Measurements from ENCODE around the gene MITD1.
A peak's percentile ranks its signal among the peaks of the same experiment; 100 is the strongest.
"Not testable (repeated sequence)": the region's sequence is repeated elsewhere in the genome, so short reads cannot be mapped to it uniquely, and the experiment has no call there.

The MITD1 gene

DNA sequence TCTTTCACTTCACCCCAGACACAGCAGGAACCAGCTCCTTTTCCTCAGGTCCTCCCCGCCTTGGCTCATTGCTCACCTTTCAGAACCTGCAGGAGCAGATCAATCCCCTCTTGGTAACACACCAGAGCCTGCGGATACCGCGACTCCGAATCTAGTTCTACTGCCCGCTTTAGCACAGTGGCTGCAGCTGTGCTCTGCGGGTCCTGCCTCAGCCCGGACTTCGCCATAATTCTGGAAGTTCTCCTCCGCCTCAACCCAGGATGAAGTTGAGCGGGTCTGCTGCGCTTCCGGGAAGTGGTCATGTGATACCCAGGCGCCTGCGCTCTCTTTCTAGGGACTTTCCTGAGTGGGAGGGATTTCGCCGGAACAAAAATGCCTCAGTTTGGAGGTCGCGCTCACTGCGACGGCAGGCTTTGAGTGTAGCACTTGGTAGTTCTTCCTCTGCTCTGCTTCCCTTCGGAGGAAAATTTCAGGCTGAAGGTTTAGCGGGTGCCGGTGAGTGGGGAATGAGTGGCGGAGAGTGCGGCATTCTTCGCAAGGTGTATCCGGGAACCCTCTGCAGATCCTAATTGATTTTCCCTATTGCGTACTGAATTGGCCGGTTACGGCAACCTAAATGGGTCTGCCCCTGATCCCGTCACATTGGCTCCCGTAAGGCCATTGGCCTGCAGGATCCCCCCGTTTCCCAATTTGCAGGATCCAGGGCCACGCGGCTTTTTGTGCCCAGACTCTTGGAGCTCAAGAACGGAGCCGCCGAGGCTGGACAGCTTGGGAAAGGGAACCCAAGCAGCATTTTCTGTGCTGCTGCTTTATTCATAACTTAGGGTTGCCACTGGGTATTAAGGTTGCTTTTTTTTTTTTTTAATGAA, at the start of gene MITD1, which contains the start of gene MRPL30:
MITD1 (minus strand) TSS at position 304 of the 869 bp plus-strand sequence; CDS start at position 227, 77 bp downstream.
MRPL30 (plus strand) TSS at position 430 of the 869 bp plus-strand sequence. CDS start 5,020 bp downstream, outside the sequence.
- peak; percentile 74 to 96 (median 92) for DNase-seq

DNA sequence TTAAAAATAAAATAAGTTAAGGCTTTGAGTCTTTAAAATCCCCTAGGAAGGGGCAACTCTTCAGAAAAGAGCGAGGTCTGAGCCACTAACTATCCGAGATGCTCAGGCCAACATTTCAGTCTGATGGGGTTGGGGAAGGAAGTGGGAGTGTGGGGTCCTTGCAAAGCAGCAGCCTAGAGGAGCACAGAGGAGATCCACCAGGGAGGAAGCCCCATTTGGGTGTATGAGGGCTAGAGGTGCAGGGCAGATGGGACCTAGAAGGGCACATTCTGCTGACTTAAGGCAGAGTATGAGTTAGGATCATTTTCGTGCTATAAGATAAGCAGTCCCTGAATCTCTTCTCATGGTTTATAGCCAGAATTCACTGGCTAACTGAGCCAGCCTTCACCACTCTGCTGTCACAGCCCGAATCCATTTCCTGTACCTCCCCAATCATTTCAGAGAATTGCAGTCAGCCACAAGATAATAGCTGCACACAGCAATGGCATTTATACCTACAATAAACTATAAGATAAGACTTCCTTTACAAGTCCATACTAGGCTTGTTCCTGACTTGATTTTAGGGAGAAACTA, 37.2 kb upstream of the MITD1 start:
- DNase-seq: no peak

DNA sequence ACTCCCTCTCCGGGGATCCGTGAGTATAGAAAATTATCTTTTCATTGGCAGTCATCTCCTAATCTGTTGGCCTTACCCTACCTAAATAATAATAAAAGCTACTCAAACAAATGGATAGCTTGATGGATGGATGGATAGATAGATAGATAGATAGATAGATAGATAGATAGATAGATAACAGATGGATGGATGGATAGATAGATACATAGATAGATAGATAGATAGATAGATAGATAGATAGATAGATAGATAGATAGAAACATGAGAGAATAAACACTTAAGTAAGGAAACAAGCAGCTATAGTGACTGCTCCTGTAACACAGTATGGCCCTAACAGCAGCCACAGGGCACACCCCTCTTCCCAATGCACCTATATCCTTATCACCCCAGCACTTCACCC, 35.2 kb upstream of the MITD1 start:
- no peak for DNase-seq

DNA sequence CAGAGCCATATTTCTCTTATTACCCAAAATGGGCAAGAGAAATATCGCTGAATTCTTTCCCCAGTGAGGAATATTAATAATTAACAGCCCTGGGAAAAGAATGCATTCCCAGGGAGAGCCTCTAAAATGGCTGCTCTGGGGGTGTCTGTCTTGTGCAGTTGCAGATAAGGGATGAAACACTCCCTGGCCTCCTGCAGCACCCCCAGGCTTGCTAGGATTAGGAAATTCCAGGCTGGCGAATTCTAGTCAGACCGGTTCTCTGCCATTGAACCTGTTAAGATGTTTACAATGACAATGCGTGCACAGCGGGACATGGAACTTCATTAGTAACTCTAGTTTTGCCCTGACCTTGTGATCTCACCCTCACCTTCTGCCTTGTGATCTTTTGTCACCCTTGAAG, 24.6 kb upstream of the MITD1 start:
- DNase-seq: no peak

DNA sequence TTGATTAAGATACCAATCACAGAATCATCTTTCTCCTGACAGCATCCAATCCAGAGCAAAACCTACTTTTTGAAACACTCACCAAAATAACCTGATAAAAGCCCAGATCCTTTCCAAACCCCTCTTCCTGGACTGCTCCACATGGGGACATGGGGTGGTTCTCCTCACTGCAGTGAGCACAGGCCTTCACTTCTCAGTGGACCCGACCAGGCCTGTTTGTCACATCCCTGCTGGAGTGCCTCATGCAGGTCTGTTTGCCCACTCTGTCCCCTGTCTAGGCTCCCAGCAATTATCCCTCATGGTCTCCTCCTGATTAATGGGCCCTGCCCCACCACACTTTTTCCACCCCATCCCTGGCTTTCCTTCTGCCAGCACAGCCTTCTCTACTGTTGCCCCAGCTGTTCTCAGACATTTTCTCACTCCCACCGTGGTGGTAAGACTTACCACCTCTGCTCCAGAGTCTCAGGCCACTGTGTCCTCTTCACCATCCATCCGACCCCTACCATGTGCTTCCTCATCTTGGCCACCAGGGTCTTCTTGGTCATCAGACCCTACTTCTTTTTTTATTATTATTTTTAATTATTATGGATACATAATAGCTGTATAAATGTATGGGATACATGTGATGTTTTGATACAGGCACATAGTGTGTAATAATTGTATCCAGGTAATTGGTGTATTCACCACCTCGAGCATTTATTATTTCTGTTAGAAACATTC, 21.3 kb upstream of the MITD1 start:
- no peak for DNase-seq

DNA sequence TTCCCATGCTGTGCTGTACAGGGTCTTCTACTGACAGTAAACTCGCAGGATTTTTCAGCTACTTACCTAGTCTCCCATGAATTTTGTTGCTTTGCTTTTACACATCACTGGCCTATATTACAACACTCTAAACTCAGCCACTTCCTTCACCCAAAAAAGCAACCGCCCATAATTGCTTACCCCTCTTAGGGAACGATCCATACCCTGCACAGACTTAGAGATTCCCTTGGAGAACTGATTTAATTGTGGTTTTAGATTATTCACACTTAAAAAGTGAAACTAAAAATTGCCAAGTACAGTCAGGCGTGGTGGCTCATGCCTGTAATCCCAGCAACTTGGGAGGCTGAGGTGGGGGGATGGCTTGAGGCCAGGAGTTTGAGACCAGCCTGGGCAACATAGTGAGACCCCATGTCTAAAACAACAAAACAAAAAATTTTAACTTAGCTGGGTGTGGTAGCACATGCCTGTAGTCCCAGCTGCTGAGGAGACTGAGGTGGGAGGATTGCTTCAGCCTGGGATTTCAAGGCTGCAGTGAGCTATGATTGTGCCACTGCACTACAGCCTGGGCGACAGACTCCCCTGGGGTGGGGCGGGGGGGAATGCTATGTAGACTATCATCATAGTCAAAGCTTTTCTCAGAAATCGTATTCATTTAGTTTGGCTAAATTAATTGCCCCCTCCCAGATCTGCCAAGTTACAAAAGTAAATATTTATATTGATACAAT, 19.4 kb upstream of the MITD1 start:
- no peak for DNase-seq

DNA sequence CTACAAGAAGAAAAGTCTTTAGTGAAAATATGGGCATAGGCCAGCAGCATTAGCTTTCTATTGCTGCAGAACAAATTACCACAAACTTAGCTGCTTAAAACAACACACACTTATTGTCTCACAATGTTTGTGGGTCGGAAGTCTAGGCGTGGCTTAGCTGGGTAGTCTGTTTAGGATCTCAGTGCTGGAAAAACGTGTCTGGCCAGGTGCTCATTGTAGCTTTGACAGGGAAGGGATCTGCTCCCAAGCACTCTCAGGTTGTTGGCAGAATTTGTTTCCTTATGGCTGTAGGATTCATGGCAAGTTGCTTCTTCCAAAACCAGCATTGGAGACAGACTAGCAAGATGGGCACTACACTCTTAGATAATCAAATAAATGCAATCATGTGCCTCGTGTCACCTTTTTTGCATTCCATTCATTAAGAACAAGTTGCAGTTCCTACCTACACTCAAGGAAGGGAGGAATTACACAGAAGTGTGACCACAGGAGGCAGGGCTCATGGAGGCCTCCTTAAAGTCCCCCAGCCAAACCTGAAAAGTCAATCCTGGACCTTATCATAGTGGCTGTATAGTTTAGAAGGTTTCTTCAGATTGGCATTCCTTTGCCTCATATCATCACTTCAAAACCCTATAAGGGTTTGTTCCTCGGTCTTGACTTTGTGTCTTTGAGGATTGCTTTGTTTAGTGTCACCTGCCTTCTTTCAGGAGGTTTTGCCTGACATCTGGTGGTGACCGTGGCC, 17.4 kb upstream of the MITD1 start:
- DNase-seq: no peak

DNA sequence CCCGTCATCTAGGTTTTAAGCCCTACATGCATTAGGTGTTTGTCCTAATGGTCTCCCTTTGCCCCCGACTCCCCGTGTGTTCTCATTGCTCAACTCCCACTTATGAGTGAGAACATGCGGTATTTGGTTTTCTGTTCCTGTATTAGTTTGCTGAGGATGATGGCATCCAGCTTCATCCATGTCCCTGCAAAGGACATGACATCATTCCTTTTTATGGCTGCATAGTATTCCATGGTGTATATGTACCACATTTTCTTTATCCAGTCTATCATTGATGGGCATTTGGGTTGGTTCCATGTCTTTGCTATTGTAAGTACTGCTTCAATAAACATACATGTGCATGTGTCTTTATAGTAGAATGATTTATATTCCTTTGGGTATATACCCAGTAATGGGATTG, 11.5 kb upstream of the MITD1 start:
- DNase-seq: not testable (repeated sequence)

DNA sequence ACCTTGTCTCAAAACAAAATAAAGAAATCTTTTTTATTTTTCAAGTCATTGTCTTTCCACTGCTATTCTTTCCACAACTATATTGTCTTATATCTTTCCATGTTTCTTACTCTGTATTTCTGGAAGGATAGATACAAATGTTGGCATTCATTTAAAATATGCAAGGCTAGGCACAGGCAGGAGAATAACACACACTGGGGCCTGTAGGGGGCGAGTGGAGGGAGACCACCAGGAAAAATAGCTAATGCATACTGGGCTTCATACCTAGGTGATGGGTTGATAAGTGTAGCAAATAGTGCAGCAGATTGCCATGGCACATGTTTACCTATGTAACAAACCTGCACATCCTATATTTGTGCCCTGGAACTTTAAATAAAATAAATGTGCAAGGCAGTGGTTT, 9.7 kb upstream of the MITD1 start:
- DNase-seq: no peak

DNA sequence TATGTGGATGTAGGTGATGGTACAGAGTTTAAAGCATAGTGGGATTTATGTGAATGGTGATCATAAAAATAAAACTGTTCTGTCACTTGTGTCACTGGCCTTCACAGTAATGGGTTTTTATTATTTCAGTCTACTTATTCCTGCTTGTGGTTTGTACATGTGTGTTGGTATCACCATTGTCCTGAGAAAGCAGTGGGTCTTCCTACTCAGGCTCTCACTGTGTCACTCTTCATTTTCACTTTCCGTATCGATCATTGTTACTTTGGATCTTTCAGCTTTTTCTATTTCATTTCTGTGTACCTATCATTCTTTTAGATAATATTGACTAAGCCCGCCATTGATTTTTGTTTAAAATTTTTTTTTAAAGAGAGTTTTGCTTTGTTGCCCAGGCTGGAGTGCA, 7.5 kb upstream of the MITD1 start:
- DNase-seq: no peak

DNA sequence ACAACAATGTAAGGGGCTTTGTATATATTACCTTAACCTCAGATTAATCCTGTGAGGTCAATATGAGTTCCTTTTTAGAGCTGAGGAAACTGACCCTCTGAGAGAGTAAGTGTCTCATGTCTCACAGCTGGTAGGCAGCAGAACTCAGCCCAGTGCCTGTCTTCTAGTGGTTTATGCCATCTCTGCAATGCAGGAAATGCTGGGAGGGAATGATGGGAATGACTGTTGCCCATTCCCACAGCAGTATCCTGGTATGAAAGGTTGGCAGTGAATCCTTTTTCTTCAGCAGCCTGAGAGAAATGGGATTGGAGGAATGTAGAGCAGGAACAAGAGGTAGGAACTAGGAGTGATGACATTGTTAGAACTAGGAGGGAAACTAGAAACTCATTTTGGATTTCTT, 6.2 kb upstream of the MITD1 start:
- no peak for DNase-seq

DNA sequence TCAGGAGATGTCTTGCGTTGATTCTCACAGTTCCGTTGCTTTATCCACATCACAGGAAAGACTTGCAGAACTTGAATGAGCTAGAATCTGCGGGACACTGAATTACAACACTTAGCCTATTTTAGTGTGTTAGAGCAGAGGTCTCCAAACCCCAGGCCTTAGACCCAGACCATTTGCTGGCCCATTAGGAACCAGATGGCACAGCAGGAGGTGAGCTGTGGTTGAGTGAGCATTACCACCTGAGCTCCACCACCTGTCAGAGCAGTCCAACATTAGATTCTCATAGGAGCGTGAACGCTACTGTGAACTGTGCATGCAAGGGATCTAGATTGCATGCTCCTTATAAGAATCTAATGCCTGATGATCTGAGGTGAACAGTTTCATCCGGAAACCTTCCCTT, 4.0 kb upstream of the MITD1 start:
- DNase-seq: peak in 1 of 14 donors; percentile 13

DNA sequence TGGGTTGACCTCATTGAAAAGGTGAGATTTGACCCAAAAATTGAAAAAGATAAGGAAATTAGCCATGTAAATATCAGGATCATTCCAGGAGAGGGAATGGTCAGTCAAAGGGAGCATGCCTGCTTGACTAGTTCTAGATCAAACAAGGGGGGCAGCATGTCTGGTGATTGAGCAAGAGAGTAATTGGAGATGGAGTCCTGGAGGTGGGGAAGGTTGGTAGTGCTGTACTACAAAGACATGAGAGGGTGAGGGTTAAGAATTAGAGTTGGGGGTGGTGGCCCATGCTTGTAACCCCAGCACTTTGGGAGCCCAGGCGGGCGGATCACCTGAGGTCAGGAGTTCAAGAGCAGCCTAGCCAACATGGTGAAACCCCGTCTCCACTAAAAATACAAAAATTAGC, 2.2 kb upstream of the MITD1 start:
- no peak for DNase-seq

DNA sequence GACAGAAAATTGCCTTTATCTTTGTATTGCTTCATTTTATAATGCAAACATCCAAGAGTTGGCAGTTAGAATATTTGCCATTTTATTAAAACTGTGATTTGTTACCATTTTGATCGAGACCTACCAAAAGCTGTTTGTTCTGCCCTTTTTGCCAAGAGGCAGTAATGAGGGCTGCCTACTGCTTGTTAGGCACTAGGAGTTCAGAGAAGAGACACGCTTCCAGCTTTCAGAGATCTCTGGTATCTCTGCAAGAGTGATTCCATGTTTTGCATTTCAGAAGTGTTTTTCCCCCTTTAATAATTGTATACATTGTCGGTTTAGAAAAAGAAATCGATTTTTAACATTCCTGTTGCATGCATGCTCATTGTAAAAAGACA, 754 bp upstream of the MITD1 start:
- DNase-seq: no peak

DNA sequence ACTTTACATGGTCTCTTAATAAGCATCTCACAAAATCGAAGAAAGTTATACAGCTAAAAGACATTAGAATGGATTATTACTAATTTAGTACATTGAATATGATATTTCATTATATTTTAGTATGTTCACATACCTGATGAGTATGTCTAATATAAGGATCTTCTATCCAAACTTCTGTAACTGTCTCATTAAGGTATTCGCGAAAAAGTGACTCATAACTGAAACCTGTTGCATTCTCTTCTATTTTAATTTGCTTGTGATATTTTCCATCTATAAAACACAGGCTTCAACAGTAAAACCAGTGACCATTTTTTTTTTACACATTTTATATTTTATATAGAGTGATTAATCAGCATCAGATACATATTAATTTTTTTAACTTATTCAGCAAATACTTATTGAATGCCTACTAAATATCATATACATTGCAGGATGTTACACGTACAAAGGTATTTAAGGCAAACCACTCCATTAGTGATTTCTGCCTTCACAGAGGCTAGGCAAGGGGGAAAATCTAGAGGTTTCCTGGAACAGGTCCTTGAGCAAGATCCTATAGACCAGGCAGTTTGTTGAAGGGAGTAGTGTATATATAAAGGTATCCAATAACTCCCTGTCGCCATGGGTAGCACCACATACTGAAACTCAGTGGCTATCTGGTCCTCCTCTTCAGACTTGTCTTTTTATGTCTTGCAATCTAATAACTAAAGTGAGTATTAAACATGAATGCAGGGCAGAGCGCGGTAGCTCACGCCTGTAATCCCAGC, 9.3 kb downstream of the MITD1 start:
- no peak for DNase-seq

DNA sequence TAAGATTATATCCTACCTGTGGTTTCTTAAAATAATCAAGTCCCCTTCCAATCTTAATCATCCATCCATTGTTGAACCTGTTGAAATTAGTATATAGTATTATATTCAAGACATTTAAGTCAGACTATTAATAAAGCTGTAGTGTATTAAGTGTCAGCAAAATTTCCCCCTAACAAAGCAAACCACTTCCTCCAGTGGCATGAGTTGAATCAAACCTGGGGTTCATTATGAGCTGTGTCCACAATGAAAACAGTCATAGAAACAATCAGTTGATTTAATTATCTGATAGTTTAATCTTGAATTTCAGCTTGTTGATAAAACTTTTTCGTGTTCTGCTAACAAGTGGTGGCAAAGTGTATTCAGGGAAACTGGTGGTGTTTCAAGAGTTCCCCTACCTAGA, 11.3 kb downstream of the MITD1 start:
- no peak for DNase-seq

DNA sequence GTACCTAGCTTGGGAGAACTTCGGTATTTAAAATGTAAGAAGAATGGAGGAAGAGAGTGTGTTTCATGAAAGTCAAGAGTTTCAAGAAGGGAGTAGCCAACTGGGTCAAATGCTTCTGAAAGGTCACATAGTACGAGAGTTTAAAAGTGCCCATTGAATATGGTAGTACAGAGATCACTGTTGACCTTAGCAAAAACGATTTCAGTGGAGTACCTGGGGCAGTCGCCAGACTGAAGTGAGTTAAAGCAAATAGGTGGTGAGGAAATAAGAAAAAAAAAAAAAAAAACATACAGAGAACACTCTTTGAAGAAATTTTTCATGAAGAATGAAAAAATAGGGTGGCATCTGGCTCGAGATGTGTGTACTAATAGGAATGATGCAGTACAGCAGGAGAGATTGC, 14.6 kb downstream of the MITD1 start:
- no peak for DNase-seq

DNA sequence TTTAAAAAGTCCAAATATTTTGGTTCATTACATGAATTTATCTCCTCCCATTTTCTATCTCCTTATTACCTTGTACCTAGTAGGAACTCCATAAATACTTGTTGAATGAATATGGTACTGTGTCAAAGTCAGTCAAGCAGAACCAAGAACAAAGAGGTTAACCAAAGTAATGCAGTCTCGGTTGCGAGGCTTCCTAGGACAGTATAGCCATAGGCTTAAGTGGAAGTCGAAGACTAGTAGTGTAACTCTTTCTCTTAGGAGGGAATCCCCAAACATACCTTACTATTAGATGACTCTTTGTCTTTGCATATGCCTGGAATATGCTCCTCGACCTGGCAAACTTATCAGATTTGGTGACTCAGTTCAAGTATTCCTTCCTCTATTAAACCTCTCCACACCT, 21.3 kb downstream of the MITD1 start:
- DNase-seq: no peak

DNA sequence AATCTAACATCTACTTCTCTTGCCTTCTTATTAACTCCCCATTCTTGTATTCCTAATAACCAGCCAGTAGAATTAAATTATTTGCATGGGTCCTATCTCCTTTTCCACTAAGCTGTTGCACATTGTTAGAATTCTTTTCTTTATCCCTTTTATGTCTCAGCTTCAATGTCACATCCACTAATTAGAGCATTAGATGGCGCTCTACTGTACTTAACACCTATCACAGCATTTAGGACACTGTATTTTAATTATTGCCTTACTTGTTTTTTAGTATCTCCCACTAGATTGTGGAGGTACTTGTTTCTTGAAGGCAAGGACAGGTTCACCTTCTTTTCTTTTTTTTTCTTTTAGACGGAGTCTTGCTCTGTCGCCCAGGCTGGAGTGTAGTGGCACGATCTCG, 22.3 kb downstream of the MITD1 start:
- no peak for DNase-seq

DNA sequence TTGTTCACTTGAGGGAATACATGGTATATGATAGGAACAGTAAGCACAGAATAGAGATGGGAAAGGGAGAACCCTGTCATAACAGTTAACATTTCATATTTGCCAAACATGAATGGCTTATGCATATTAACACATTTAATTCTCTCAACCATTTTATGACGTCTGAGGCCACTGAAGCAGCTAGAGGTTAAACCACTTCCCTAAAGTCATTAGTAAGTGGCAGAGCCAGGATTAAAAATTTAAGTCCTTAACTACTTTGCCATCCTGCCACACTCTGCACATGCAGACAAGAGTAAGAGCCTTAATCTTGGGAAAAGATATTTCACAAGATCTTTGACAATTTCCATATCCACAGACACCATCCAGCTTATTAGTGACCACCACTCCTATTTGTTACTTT, 24.0 kb downstream of the MITD1 start:
- DNase-seq: no peak

Data from C1 segment of cervical spinal cord (tissue), 14 donors.